K562 (cell line): Measurements from ENCODE around the gene VWA8. TPM values are rescaled to one million over a fixed set of nuclear protein-coding genes. Genes with fewer than 3 reads are reported as not detected.

Experiments used
- ARID3A ChIP-seq: IDR thresholded peaks from 2 replicates; pipeline ENCODE4 v1.6.1; 2012; ENCODE audit warnings: low read depth, low read length, improper control_type of control experiment, borderline replicate concordance
- BDP1 ChIP-seq: IDR thresholded peaks from 3 replicates; pipeline ENCODE4 v1.6.1; 2011; ENCODE audit not compliant: insufficient read length, insufficient read depth
- CBFA2T2 ChIP-seq: fragments of 450-650 bp; conservative IDR thresholded peaks from 2 replicates; pipeline ENCODE4 v1.6.1; 2017; ENCODE audit warnings: mild to moderate bottlenecking
- CBX3 ChIP-seq, 2 experiments: IDR thresholded peaks; 1 replicate in 1 of 2; 2 replicates in 1 of 2; pipeline ENCODE4 v1.6.1; 2012; ENCODE audit warnings: inconsistent platforms in 2 of 2, low read length in 2 of 2, borderline replicate concordance in 1 of 2, control low read depth in 1 of 2
- ETS2 ChIP-seq: IDR thresholded peaks from 2 replicates; pipeline ENCODE4 v1.6.1; 2016; ENCODE audit warnings: borderline replicate concordance, missing genetic modification characterization, mild to moderate bottlenecking, moderate library complexity, missing compliant biosample characterization; ENCODE audit not compliant: poor library complexity, severe bottlenecking
- HDAC8 ChIP-seq: fragments of 450-650 bp; IDR thresholded peaks from 2 replicates; pipeline ENCODE4 v1.6.1; 2016; ENCODE audit warnings: mild to moderate bottlenecking, missing genetic modification characterization, moderate library complexity, missing compliant biosample characterization
- PYGO2 ChIP-seq: fragments of 450-650 bp; IDR thresholded peaks from 2 replicates; pipeline ENCODE4 v1.6.1; 2016; ENCODE audit warnings: mild to moderate bottlenecking, missing genetic modification characterization, moderate library complexity, missing compliant biosample characterization
- RAD21 ChIP-seq, 2 experiments: fragments of 250-450 bp in 1 of 2; fragments of 450-650 bp in 1 of 2; sonication (Bioruptor Pico) in 1 of 2; formaldehyde crosslinking in 1 of 2; IDR thresholded peaks in 1 of 2; conservative IDR thresholded peaks in 1 of 2; 2 replicates each; pipeline versions ENCODE4 v1.4.0 to v1.8.0; 2020 to 2022; ENCODE audit warnings: mild to moderate bottlenecking in 2 of 2, moderate library complexity in 1 of 2
- STAG1 ChIP-seq: sonication (generic); formaldehyde crosslinking; IDR thresholded peaks from 2 replicates; pipeline ENCODE4 v1.5.0; 2020; ENCODE audit warnings: missing genetic modification reagents, borderline replicate concordance
- ZKSCAN3 ChIP-seq: fragments of 250-450 bp; sonication (Bioruptor Pico); IDR thresholded peaks from 2 replicates; pipeline ENCODE4 v1.4.0; 2020
- ZNF124 ChIP-seq: sonication (generic); formaldehyde crosslinking; IDR thresholded peaks from 2 replicates; pipeline ENCODE4 v1.8.1; 2022; ENCODE audit warnings: missing genetic modification reagents
- ZNF347 ChIP-seq: fragments of 450-650 bp; formaldehyde crosslinking; IDR thresholded peaks from 2 replicates; pipeline ENCODE4 v1.4.0; 2020; ENCODE audit warnings: low read depth, mild to moderate bottlenecking, moderate library complexity
- ZNF766 ChIP-seq: fragments of 200-800 bp; sonication (Bioruptor generic); conservative IDR thresholded peaks from 2 replicates; pipeline ENCODE4 v1.6.1; 2016; ENCODE audit warnings: missing genetic modification characterization, missing compliant biosample characterization
- polyA plus RNA-seq, 8 experiments: library from polyadenylated mRNA; depleted of rRNA in 4 of 8; stranded (reverse) in 5 of 8; unstranded in 3 of 8; fragments of >200 nt; fragmentation: Nextera tagmentation in 2 of 8; fragmentation: Illumina TruSeq in 1 of 8; extraction: Ambion mirVana in 2 of 8; extraction: Trizol in 1 of 8; gene quantifications; 2 replicates each; pipeline versions ENCODE4 v1.2.1 to v1.2.3, GENCODE V29; 2011 to 2014; ENCODE audit warnings: inconsistent platforms in 1 of 8, missing spikeins in 1 of 8
- total RNA-seq, 7 experiments: library from RNA; depleted of rRNA in 6 of 7; stranded (reverse); fragments of >200 nt in 6 of 7; fragmentation: Illumina TruSeq in 2 of 7; extraction: Trizol in 2 of 7; gene quantifications; 2 replicates each; pipeline versions ENCODE4 v1.2.1 to v1.2.3, GENCODE V29; 2011 to 2021; ENCODE audit warnings: low replicate concordance in 1 of 7
- TF ChIP-seq, protein P1 (sequence below): fragments of 450-650 bp; formaldehyde crosslinking; IDR thresholded peaks from 2 replicates; pipeline ENCODE4 v1.4.0; 2020; ENCODE audit warnings: mild to moderate bottlenecking, moderate library complexity
- TF ChIP-seq, protein P2 (sequence below): fragments of 250-450 bp; sonication (Bioruptor Pico); IDR thresholded peaks from 2 replicates; pipeline ENCODE4 v1.6.1; 2021; ENCODE audit warnings: mild to moderate bottlenecking

VWA8 gene
- total and polyA plus RNA-seq, 9 of the 15 experiments (the other 6 are each of a cell fraction or from before 2014, with no cell fraction given), result 2.1 to 18.5 (median 13.3) TPM

GRCh38 chr13:41668130-41668757, 292.7 kb downstream of the VWA8 start (continued):
- TF ChIP-seq ZNF124 (CRISPR knock-in tag), result no peak
- TF ChIP-seq, protein P1, sequence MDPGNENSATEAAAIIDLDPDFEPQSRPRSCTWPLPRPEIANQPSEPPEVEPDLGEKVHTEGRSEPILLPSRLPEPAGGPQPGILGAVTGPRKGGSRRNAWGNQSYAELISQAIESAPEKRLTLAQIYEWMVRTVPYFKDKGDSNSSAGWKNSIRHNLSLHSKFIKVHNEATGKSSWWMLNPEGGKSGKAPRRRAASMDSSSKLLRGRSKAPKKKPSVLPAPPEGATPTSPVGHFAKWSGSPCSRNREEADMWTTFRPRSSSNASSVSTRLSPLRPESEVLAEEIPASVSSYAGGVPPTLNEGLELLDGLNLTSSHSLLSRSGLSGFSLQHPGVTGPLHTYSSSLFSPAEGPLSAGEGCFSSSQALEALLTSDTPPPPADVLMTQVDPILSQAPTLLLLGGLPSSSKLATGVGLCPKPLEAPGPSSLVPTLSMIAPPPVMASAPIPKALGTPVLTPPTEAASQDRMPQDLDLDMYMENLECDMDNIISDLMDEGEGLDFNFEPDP (CRISPR knock-in tag), result no peak
- TF ChIP-seq ARID3A, result no peak
- no peak for TF ChIP-seq ETS2
- TF ChIP-seq PYGO2 (tag), result no peak
- peak; percentile 70 to 88 for TF ChIP-seq RAD21 (CRISPR knock-in tag; conservative IDR thresholded peaks at IDR 0.05 in 1 of 2, IDR thresholded peaks at IDR 0.05 in 1 of 2)
- no peak for TF ChIP-seq BDP1
- TF ChIP-seq, protein P2, sequence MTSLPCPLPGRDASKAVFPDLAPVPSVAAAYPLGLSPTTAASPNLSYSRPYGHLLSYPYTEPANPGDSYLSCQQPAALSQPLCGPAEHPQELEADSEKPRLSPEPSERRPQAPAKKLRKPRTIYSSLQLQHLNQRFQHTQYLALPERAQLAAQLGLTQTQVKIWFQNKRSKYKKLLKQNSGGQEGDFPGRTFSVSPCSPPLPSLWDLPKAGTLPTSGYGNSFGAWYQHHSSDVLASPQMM (CRISPR knock-in tag), result no peak
- no peak for TF ChIP-seq ZNF347
- no peak for TF ChIP-seq CBX3 (IDR thresholded peaks at IDR 0.05; ENCODE audit: borderline replicate concordance in 1 of 2, low read length in 2 of 2)
- no peak for TF ChIP-seq HDAC8 (tag)
- TF ChIP-seq CBFA2T2, result no peak
- no peak for TF ChIP-seq ZKSCAN3 (CRISPR knock-in tag)
- no peak for TF ChIP-seq ZNF766
- peak; percentile 63; the same call in 1 of the 2 replicates for TF ChIP-seq STAG1 (CRISPR knock-in tag)
